GM19025 (cell line): ENCODE results near the gene HTR7.

Experiments
- ATAC-seq: cut with Tn5 transposase; IDR thresholded peaks from one replicate; pipeline ENCODE4 v1.9.1; 2021; ENCODE audit warnings: mild to moderate bottlenecking, low read depth, moderate library complexity; ENCODE audit not compliant: unreplicated experiment

Gene HTR7

GRCh38 chr10:90746829-90747228 is 111.0 kb downstream of the HTR7 start:
- ATAC-seq, result no peak

GRCh38 chr10:90745565-90745964 is 112.3 kb downstream of the HTR7 start:
- ATAC-seq, result no peak

GRCh38 chr10:90743291-90743690 is 114.5 kb downstream of the HTR7 start:
- ATAC-seq, result no peak

GRCh38 chr10:90741926-90742565 is 115.8 kb downstream of the HTR7 start:
- no peak for ATAC-seq

- ATAC-seq, result no peak
These were observed 117.6 kb downstream of the HTR7 start for GRCh38 chr10:90740265-90740664.

- no peak for ATAC-seq
These were observed 119.0 kb downstream of the HTR7 start for GRCh38 chr10:90738885-90739284.

GRCh38 chr10:90734415-90734814 is 123.4 kb downstream of the HTR7 start:
- ATAC-seq, result no peak

GRCh38 chr10:90732581-90732980 is 125.3 kb downstream of the HTR7 start:
- ATAC-seq, result no peak

- ATAC-seq, result no peak
These were observed 134.3 kb downstream of the HTR7 start for GRCh38 chr10:90723416-90724068.

GRCh38 chr10:90722832-90723231 is 135.0 kb downstream of the HTR7 start:
- no peak for ATAC-seq

GRCh38 chr10:90718182-90718581 is 139.7 kb downstream of the HTR7 start:
- ATAC-seq, result no peak

GRCh38 chr10:90712529-90712928 is 145.3 kb downstream of the HTR7 start:
- ATAC-seq, result no peak

- no peak for ATAC-seq
These were observed 148.1 kb downstream of the HTR7 start for GRCh38 chr10:90709727-90710126.

- ATAC-seq, result no peak
These were observed 150.2 kb downstream of the HTR7 start for GRCh38 chr10:90707657-90708056.

GRCh38 chr10:90701428-90701827 is 156.4 kb downstream of the HTR7 start:
- no peak for ATAC-seq

- no peak for ATAC-seq
These were observed 161.7 kb downstream of the HTR7 start for GRCh38 chr10:90695915-90696676.
